SKM-1 treated with dmso at 0.1 percent for 144 hours (cell line): Measurements from ENCODE around the gene STAT5A.
A peak's percentile ranks its signal among the peaks of the same experiment; 100 is the strongest.

Source experiments
- DNase-seq: peaks from one replicate; lab custom pipeline; 2025; ENCODE audit not compliant: unreplicated experiment; lab: John Stamatoyannopoulos, UW

STAT5A gene

GRCh38 chr17:42322382-42323267, 34.3 kb downstream of the STAT5A start:
- DNase-seq = peak; percentile 84

GRCh38 chr17:42323268-42323773, 35.0 kb downstream of the STAT5A start:
- DNase-seq = no peak

DNA sequence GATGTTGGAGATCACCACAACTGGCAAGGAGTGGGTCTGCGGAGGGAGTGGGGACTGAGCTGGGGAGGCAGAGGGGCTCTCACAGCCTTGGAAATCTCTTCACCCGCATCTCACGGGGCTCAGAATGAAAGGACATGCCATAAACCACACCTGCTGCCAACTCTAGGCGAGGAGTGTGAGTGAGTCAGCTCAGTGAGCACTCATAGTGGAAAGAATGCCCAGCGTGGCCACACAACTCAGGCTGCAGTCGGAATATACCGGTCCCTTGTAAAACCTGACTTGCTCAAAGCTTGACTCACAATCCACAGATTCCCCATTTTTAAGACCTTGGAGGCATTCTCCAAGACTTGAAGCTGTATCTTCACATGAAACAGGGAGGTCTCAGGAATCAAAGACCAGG, 36.7 kb downstream of the STAT5A start:
- no peak for DNase-seq

DNA sequence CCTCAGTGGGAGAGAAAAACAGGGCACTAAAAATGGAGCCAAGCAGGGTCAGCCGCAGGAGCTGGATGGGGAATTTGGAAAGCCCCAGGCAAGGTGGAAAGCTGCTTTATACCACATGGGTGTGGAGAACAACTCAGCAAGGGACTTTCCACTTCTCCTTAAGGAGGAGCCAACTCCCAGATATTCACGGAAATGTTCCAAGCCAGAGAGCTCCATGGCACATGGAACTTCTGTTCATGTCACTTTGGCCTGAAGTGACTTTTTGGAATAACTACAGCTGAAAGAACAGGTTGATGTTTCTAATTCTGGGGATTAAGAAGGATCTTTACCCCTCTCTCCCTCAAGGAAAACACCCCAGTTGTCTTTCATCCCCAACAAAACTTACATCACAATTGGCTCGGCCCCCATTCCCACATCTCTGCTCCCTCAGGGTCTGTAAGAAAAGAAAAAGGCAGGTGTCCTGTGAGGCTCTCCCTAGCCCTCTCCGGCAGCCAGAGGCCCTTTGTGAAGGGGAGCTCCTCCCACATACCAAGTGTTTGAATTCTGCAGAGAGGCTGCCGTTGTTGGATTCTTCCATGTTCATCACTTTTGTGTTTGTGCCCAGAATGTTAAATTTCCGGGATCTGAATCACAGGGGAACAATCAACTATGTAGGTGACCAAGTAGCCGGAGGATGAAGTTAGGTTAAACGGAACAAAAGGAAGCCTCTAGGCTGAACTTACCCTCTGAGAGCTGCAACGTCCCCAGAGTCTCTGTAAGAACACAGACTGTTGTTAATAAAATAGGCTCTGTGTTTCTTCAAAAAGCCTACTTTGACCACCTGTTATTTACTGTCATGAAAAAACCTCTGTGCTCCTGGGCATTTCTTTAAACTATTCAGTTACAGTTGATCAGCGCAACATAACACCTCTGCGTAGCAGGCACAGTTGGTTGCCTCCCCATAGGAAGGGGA, 41.0 kb downstream of the STAT5A start:
- no peak for DNase-seq

DNA sequence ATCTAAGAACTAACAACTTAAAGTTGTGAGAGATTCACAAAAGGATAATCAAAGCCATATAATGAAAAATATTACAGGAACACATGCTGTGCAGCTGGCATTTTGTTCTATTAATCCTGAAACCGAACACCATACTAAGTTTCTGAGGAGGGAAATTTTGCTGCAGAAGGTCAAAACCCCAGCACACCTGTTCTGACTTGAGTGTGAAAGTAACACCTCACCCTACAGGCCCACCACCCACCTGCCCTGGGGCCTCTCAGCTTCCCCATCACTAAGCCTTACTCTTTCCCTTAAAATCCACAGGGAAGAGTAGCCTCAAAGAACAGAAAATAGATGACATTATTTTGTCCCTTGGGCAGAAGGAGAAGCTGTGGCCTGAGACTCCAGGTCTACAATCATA, 44.8 kb downstream of the STAT5A start:
- no peak for DNase-seq

DNA sequence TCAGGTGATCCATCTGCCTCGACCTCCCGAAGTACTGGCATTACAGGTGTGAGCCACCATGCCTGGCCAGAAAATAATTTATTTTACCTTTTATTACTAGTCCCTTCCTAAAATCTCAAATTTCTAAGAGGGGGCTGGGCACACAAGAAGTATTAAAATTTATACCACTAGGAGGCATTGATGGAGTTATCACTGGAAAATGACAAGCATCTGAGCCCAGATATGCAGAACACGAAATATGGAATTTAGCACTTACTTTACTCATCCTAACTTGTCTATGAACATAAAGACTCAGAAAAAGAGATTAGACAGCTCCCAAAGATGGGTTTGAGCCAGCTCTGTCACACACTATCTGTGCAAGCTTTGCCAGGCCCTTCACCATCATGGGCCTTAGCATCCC, 46.4 kb downstream of the STAT5A start:
- DNase-seq = no peak

DNA sequence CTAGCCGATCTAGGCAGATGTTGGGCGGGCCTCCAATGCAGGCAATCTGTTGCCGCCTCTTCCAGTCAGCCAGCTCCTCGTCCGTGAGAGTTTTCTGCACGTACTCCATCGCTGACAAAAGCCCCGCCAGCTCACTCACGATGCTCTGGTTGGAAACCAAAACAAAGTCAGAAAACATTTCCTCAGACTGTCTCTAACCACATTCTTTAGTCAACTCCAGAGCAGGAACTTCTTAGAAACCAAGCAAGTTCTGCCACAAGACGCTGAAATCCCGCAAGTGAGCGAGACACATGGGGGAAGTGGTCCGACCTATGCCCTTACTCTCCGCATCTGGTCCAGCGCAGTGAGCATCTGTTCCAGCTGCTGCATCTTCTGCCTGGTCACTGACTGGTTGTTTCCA, 49.1 kb downstream of the STAT5A start:
- DNase-seq = no peak

DNA sequence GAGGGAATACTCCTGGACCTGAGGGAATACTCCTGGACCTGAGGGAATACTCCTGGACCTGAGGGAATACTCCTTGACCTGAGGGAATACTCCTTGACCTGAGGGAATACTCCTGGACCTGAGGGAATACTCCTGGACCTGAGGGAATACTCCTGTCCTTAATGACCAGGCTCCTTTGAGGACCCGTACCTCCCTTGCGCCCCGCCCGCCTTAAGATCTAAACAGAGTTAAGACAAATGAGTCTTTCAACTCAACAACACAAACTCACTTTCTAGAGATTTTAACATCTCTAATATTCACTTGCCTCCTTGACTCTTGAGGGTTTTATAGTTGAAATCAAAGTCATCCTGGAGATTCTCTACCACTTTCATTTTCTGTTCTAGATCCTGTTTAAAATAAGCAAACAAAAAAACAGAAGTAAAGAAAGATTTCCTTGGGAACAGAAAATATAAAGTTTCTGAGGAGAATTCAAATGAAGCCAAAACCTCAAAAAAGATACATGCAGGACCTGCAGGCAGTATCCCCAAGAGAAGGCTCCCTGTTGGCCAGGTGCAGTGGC, 50.2 kb downstream of the STAT5A start:
- DNase-seq = no peak

DNA sequence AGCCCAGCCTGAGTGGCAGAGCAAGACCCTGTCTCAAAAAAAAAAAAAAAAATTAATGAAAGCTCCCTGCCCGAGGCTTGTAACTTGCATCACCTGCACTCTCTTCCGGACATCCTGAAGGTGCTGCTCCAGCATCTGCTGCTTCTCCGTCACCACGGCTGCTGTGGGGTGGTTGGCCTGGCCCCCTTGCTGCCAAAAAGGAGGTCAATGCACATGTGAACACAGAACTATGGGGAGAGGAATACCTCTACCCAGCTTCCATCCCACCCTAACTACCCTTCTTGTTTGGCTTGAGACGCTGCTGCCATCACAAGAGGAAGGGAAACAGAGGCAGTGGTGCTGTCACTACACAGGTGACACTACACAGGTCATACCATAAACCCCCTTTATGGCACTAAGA, 50.9 kb downstream of the STAT5A start:
- no peak for DNase-seq

DNA sequence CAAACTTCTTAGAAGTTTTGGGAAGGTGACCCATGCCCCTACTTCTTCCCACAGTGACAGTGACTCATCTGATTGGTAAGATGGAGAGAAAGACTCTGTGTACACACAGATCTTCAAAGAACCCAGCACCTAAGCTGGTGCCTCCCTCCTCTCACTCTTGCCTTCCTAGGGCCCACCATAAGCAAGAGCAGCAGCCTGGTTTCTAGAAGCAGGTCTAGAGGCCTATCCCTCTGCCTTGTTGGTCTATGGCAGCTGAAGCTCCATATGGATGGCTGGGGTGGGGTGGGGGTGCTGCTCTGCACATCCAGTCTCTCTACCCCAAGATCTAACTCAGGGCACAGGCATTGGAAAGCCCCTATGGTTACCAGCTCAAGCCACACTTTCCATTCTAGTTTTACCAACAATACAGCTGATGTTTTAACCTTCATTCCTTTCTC, 52.4 kb downstream of the STAT5A start:
- no peak for DNase-seq

DNA sequence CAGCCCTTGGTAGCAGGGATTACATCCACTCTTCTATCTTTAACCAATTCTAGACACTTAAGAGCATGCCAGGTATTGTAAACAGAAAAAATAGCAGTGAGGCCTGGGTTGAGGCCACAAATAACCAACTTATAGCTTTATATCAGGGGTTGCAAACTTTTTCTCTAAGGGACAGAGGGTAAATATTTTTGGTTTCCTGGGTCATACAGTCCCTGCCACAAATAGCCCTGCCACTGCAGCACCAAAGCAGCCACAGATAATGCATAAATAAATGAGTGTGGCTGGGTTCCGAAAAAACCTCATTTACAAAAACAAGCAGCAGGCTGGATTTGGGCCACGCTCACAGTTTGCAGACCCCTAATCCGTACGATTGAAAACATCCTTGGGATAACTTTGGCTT, 53.3 kb downstream of the STAT5A start:
- DNase-seq = no peak

DNA sequence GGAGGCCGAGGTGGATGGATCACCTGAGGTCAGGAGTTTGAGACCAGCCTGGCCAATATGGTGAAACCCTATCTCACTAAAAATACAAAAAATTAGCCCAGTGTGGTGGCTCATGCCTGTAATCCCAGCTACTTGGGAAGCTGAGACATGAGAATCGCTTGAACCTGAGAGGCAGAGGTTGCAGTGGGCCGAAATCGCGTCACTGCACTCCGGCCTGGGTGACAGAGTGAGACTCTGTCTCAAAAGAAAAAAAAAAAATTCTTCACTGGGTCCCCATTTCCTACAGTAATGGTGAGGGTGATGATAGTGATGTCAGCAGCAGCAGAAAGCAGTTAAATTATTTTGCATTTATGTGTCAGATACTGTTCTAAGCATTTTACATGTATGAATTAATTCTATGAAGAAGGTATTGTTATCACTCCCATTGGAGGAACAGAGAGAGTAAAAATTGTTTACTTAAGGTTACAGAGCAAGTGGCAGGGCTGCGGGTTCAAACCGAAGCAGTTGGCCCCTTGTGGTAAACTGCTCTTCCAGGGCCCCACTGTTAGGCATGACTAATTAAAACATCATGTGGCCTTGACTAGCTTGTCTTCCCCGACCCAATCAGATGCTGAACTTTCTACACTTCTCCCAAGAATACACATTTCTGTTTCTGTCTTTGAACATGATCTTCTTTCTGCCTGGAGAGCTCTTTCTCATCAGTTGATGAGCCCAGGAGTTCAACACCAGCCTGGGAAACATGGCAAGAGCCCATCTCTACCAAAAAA, 54.1 kb downstream of the STAT5A start:
- DNase-seq = no peak

GRCh38 chr17:42345396-42346073, 57.2 kb downstream of the STAT5A start:
- no peak for DNase-seq

DNA sequence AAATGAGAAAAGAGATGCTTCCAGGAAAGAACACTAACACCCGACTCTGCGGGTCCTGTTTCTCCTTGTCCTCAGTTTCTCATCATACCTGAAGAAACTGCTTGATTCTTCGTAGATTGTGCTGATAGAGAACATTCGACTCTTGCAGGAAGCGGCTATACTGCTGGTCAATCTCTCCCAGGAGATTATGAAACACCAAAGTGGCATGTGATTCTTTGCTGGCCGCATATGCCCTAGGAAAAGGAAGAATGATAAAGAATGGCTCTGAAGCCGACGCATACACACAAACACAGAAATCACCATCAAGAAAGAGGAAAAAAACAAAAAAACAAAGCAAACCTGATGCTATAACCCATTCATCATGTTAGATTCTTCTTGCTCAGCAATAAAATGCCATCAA, 58.2 kb downstream of the STAT5A start:
- no peak for DNase-seq

DNA sequence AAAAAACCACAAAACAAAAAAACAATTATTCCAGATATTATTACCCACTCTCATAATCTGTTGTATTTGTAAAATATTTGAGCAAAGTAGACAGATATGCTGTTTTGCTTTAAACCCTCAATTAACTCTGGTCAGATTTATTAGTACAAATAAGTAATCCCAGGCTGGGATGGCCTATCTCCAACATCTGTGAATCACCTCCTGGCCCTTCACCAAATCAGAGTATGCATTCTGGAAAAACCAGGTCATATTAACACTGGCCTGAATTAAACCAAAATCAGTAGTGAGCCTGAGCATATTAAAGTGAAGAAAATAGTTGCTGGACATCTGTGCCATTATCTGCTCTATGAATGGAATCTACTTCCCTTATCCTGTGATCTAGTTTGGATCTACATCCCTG, 58.9 kb downstream of the STAT5A start:
- DNase-seq = no peak

- no peak for DNase-seq
Measured at GRCh38 chr17:42347606-42348005, 59.3 kb downstream of the STAT5A start.

GRCh38 chr17:42348104-42348503, 59.8 kb downstream of the STAT5A start:
- DNase-seq = no peak

DNA sequence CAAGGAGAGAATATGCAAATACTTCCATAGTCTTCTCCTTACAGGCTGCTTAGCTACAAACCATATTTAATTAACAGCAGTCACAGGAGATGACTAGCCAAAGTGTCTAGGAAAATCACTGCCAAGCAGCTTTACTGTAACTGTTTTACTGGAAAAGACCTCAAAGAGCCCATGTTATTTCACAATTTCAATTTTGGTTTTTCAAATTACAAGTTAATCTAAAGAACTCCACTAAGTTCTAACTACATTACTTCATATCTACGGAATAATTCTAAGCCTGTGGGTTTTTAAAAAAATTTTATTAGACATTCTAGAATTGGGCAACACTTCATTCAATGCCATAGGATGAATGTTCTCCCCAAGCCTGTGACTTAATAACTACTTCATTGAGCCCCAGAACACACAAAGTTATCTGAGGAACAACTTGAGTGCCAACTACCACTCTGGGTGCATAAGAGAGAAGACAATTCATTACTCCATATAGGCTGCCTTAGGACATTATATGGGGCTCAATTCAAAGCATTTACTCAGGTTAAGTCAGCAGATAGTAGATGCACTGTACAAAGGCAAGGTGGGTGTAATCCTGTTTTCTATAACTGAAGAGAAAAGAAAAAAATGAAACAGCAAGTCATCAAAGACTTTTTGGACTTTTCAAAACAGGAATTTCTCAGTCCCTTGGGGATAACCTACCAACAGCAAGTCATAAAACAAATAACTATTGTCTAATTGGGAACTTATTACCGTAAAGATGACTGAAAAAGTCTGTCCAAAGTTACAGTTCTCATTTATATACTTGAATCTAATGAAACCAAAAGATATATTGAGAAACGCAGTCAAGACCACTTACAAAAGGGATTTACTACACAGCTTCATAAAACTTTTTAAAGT, 66.9 kb downstream of the STAT5A start:
- no peak for DNase-seq

GRCh38 chr17:42358434-42358833, 70.1 kb downstream of the STAT5A start:
- DNase-seq = no peak
